Mesendoderm (in vitro differentiated cells): ENCODE measurements around the gene PIGL.

Experiments used
- DNase-seq: peaks from one replicate; pipeline ENCODE4 v3.0.0; 2013
- H2AK5ac ChIP-seq: 2 replicates; pipeline ENCODE4 v1.6.1; 2013; ENCODE audit warnings: low read length, inconsistent platforms
- H2BK120ac ChIP-seq: 2 replicates; pipeline ENCODE4 v1.6.1; 2013; ENCODE audit warnings: low read depth, mild to moderate bottlenecking, low read length, moderate library complexity, mixed read lengths
- H2BK15ac ChIP-seq: replicated peaks from 2 replicates; pipeline ENCODE4 v1.6.1; 2013; ENCODE audit warnings: low read depth, mild to moderate bottlenecking, moderate library complexity
- H2BK5ac ChIP-seq: 2 replicates; pipeline ENCODE4 v1.6.1; 2013; ENCODE audit warnings: low read length, inconsistent platforms
- H3K18ac ChIP-seq: 2 replicates; pipeline ENCODE4 v1.6.1; 2013; ENCODE audit warnings: mild to moderate bottlenecking, low read length, mixed read lengths
- H3K23ac ChIP-seq: one replicate; pipeline ENCODE4 v1.6.1; 2013; ENCODE audit warnings: low read length
- H3K27ac ChIP-seq: 2 replicates; pipeline ENCODE4 v1.5.1; 2013; ENCODE audit warnings: low read depth, mild to moderate bottlenecking, inconsistent platforms, low read length, moderate library complexity
- H3K27me3 ChIP-seq: 2 replicates; pipeline ENCODE4 v1.6.1; 2013; ENCODE audit warnings: low read length, control low read depth, mild to moderate bottlenecking, inconsistent platforms; ENCODE audit not compliant: insufficient read depth, poor library complexity
- H3K36me3 ChIP-seq: 2 replicates; pipeline ENCODE4 v1.6.1; 2013; ENCODE audit warnings: low read length, inconsistent platforms; ENCODE audit not compliant: control insufficient read depth, insufficient read depth
- H3K4ac ChIP-seq: one replicate; pipeline ENCODE4 v1.6.1; 2013; ENCODE audit warnings: low read depth, mild to moderate bottlenecking, low read length, moderate library complexity
- H3K4me1 ChIP-seq: 2 replicates; pipeline ENCODE4 v1.6.1; 2013; ENCODE audit warnings: low read depth, low read length, inconsistent platforms; ENCODE audit not compliant: control insufficient read depth
- H3K4me2 ChIP-seq: 2 replicates; pipeline ENCODE4 v1.6.1; 2013; ENCODE audit warnings: low read length
- H3K4me3 ChIP-seq: 2 replicates; pipeline ENCODE4 v1.5.1; 2013; ENCODE audit warnings: mild to moderate bottlenecking, low read length
- H3K56ac ChIP-seq: one replicate; pipeline ENCODE4 v1.6.1; 2013; ENCODE audit warnings: low read length
- H3K79me1 ChIP-seq: 2 replicates; pipeline ENCODE4 v1.6.1; 2013; ENCODE audit warnings: low read length, inconsistent platforms
- H3K79me2 ChIP-seq: 2 replicates; pipeline ENCODE4 v1.6.1; 2013; ENCODE audit warnings: mild to moderate bottlenecking, low read length; ENCODE audit not compliant: control insufficient read depth, insufficient read depth
- H3K9ac ChIP-seq: 2 replicates; pipeline ENCODE4 v1.6.1; 2013; ENCODE audit warnings: low read length, inconsistent platforms
- H4K5ac ChIP-seq: one replicate; pipeline ENCODE4 v1.6.1; 2013; ENCODE audit warnings: low read length
- H4K8ac ChIP-seq: one replicate; pipeline ENCODE4 v1.6.1; 2013; ENCODE audit warnings: low read depth, mild to moderate bottlenecking, control low read depth, low read length, moderate library complexity
- WGBS: extraction: QIAGEN DNeasy Blood & Tissue Kit; methylation state at CpG from one replicate; pipeline ENCODE4 v1.1.7; 2013; ENCODE audit warnings: low lambda C conversion rate, missing lambda C conversion rate; ENCODE audit not compliant: insufficient coverage; ENCODE audit errors: extremely low coverage; 5-methylcytosine and 5-hydroxymethylcytosine counted together

PIGL gene

DNA sequence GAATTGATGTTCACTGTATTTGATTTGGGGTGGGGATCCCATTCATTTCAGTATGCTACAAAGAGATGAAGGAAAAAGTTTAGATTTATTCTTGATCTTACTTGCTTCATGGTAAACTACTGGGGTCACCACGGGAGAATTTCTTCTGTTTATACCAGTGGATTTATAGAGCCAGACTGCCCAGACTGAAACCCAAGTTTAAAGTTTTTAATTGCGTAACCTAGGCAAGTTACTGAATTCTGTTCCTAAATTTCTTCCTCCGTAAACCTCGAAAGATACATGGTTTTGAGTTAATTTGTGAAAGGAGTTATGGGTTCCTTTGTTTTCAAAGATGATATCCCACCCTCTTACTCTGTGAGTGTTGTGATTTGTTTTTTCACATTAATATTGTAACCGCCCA, 26.4 kb downstream of the PIGL start:
- WGBS = no CpG with 5 or more reads among the region's 5 CpGs
- H3K4me3 ChIP-seq = no peak overlapping the region
- no peak overlapping the region for H2AK5ac ChIP-seq
- H3K56ac ChIP-seq = no peak overlapping the region
- H3K4me1 ChIP-seq = no peaks in the 10 kb centered on the region
- no peak overlapping the region for H3K9ac ChIP-seq
- no peaks in the 10 kb centered on the region for H3K36me3 ChIP-seq
- no peak overlapping the region for H4K8ac ChIP-seq
- no peak overlapping the region for H2BK120ac ChIP-seq
- no peak overlapping the region for H2BK5ac ChIP-seq
- no peak overlapping the region for H2BK15ac ChIP-seq
- no peak overlapping the region for H3K23ac ChIP-seq
- no peaks in the 10 kb centered on the region for H3K27me3 ChIP-seq
- no peaks in the 10 kb centered on the region for H3K79me1 ChIP-seq
- H3K4ac ChIP-seq = no peak overlapping the region
- H3K27ac ChIP-seq = no peak overlapping the region
- no peak for DNase-seq
- H3K18ac ChIP-seq = no peak overlapping the region
- no peak overlapping the region for H3K4me2 ChIP-seq
- H3K79me2 ChIP-seq = no peaks in the 10 kb centered on the region
- H4K5ac ChIP-seq = no peak overlapping the region

DNA sequence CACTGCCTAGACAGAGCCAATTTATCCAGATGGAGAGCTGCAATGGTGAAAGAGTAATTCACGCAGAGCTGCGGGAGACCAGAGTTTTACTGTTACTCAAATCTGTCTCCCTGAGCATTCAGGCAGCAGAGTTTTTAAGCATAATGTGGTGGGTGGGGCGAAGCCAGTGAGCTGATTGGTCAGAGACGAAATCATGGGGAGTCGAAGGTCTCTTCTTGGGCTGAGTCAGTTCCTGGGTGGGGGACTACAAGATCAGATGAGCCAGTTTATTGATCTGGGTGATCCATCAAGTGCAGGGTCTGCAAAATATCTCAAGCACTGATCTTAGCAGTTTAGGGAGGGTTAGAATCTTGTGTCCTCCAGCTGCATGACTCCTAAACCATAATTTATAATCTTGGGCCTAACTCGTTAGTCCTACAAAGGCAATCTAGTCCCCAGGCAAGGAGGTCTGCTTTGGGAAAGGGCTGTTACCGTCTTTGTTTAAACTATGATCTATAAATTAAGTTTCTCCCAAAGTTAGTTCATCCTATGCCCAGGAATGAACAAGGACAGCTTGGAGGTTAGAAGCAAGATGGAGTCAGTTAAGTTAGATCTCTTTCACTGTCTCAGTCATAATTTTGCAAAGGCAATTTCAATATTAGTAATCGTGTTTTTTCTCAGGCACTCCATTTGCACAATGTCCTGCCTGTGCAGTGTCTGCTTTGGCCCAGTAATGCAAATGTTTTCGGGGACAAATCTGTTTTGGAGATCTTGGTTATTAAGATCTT, 27.0 kb downstream of the PIGL start:
- H3K4me3 ChIP-seq = no peak overlapping the region
- no CpG with 5 or more reads among the region's 9 CpGs for WGBS
- H3K56ac ChIP-seq = no peak overlapping the region
- H4K8ac ChIP-seq = no peak overlapping the region
- no peak overlapping the region for H3K23ac ChIP-seq
- no peak overlapping the region for H3K27ac ChIP-seq
- no peak overlapping the region for H2BK120ac ChIP-seq
- H3K9ac ChIP-seq = no peak overlapping the region
- no peak overlapping the region for H3K18ac ChIP-seq
- no peak overlapping the region for H2BK5ac ChIP-seq
- H3K79me2 ChIP-seq = no peaks in the 10 kb centered on the region
- no peaks in the 10 kb centered on the region for H3K79me1 ChIP-seq
- no peak overlapping the region for H3K4ac ChIP-seq
- H2AK5ac ChIP-seq = no peak overlapping the region
- no peaks in the 10 kb centered on the region for H3K27me3 ChIP-seq
- H3K36me3 ChIP-seq = no peaks in the 10 kb centered on the region
- H4K5ac ChIP-seq = no peak overlapping the region
- no peak overlapping the region for H3K4me2 ChIP-seq
- DNase-seq = peak; percentile 7
- no peaks in the 10 kb centered on the region for H3K4me1 ChIP-seq
- H2BK15ac ChIP-seq = no peak overlapping the region

DNA sequence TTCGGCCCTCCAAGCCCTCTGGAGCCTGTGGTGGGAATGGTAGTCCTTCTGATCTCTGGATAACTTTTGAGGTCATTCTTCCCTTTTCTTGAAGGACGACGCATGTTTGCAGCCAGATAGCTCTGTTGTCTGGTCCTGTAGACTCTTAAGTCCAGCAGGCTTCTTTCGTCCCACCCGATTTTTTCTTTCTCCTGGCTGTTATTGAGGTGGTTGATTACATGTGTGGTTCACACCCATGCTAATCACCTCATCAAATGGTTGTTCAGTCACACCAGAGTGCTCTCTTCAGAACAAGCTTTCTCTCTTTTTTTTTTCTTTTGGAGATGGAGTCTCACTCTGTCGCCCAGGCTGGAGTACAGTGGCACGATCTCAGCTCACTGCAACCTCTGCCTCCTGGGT, 30.6 kb downstream of the PIGL start:
- no peak overlapping the region for H2AK5ac ChIP-seq
- no peak overlapping the region for H3K27ac ChIP-seq
- H2BK5ac ChIP-seq = no peak overlapping the region
- WGBS = no CpG with 5 or more reads among the region's 7 CpGs
- H3K79me2 ChIP-seq = no peaks in the 10 kb centered on the region
- H2BK120ac ChIP-seq = no peak overlapping the region
- H4K5ac ChIP-seq = no peak overlapping the region
- H3K9ac ChIP-seq = no peak overlapping the region
- H3K4me2 ChIP-seq = no peak overlapping the region
- H3K27me3 ChIP-seq = no peaks in the 10 kb centered on the region
- no peak overlapping the region for H4K8ac ChIP-seq
- H3K18ac ChIP-seq = no peak overlapping the region
- no peak for DNase-seq
- no peak overlapping the region for H3K4me3 ChIP-seq
- no peak overlapping the region for H3K4ac ChIP-seq
- no peaks in the 10 kb centered on the region for H3K4me1 ChIP-seq
- no peak overlapping the region for H3K56ac ChIP-seq
- H3K23ac ChIP-seq = no peak overlapping the region
- no peaks in the 10 kb centered on the region for H3K36me3 ChIP-seq
- no peak overlapping the region for H2BK15ac ChIP-seq
- H3K79me1 ChIP-seq = no peaks in the 10 kb centered on the region

DNA sequence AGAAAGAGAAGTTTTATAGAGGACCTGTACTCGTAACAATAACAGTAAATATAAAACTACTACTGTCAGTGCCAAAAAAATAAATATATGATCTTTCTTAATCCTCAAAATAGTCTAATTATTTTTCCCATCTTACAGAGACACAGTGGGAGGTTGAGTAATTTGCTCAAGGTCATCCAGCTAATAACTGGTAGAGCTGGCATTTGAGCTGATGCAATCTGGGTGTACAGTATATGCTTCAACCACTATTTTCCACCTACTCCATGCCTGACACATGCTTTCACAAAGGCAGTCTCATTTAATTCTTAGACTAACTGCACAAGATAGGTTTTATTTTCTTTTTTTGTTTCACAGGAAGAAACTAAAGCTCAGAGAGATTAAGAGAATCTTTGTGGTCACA, 33.6 kb downstream of the PIGL start:
- Histone ChIP-seq H2BK5ac (no peak overlapping the region), H4K8ac (no peak overlapping the region), H2AK5ac (no peak overlapping the region), H3K27me3 (no peaks in the 10 kb centered on the region), H3K9ac (no peak overlapping the region), H3K56ac (no peak overlapping the region), H3K4ac (no peak overlapping the region), H3K79me2 (no peaks in the 10 kb centered on the region), H3K4me1 (peaks cover 1% of the 10 kb centered on the region), H4K5ac (no peak overlapping the region), H3K4me2 (no peak overlapping the region), H3K4me3 (no peak overlapping the region), H3K36me3 (no peaks in the 10 kb centered on the region), H2BK15ac (no peak overlapping the region), H3K23ac (no peak overlapping the region), H2BK120ac (no peak overlapping the region), H3K27ac (no peak overlapping the region), H3K79me1 (no peaks in the 10 kb centered on the region), H3K18ac (no peak overlapping the region)
- no CpG with 5 or more reads among the region's 1 CpG for WGBS
- DNase-seq = no peak

DNA sequence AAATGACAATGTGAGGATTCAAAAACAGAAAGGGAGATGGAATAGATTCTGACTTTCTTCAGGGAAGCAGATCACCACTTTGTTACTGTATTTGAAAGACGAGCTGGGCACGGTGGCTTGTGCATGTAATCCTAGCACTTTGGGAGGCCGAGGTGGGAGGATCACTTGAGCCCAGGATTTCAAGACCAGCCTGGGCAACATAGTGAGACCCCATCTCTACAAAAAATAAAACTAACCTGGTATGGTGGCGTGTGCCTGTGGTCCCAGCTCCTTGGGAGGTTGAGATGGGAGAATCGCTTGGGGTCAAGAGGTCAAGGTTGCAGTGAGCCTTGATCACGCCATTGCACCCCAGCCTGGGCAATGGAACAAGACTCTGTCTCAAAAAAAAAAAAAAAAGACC, 34.0 kb downstream of the PIGL start:
- no peaks in the 10 kb centered on the region for H3K36me3 ChIP-seq
- no peaks in the 10 kb centered on the region for H3K79me2 ChIP-seq
- no peak overlapping the region for H3K18ac ChIP-seq
- H3K79me1 ChIP-seq = no peaks in the 10 kb centered on the region
- H3K4ac ChIP-seq = no peak overlapping the region
- H3K9ac ChIP-seq = no peak overlapping the region
- H2BK5ac ChIP-seq = no peak overlapping the region
- H2AK5ac ChIP-seq = no peak overlapping the region
- no peak overlapping the region for H3K4me2 ChIP-seq
- no peak overlapping the region for H4K8ac ChIP-seq
- H3K4me3 ChIP-seq = no peak overlapping the region
- no peak overlapping the region for H3K23ac ChIP-seq
- H3K27ac ChIP-seq = no peak overlapping the region
- DNase-seq = no peak
- peaks cover 3% of the 10 kb centered on the region for H3K4me1 ChIP-seq
- H3K27me3 ChIP-seq = no peaks in the 10 kb centered on the region
- no peak overlapping the region for H2BK15ac ChIP-seq
- H4K5ac ChIP-seq = no peak overlapping the region
- H2BK120ac ChIP-seq = no peak overlapping the region
- H3K56ac ChIP-seq = no peak overlapping the region
- WGBS = no CpG with 5 or more reads among the region's 6 CpGs

DNA sequence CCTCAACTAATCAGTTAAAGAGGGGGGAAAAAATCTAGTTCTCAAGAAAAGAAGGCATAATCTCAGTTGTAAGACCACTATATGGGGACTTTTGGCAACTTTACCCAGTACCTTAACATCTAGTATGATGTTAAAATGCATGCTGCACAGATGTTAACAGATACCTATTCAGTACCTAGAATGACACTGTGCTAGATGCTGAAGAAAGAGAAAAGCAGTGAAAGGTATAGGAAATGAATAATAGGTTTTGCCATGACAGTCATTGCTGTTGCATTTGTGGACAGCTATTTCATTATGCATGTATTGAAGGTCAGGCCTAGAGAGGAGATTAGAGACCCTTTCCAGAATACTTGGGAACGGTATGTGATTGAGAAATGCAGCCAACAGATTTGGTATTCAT, 34.5 kb downstream of the PIGL start:
- Histone ChIP-seq H3K9ac (no peak overlapping the region), H3K4me3 (no peak overlapping the region), H2BK5ac (no peak overlapping the region), H4K5ac (no peak overlapping the region), H3K4me1 (peaks cover 3% of the 10 kb centered on the region), H3K4ac (no peak overlapping the region), H3K36me3 (no peaks in the 10 kb centered on the region), H2BK15ac (no peak overlapping the region), H3K27me3 (no peaks in the 10 kb centered on the region), H3K79me2 (no peaks in the 10 kb centered on the region), H3K27ac (no peak overlapping the region), H2BK120ac (no peak overlapping the region), H3K18ac (no peak overlapping the region), H2AK5ac (no peak overlapping the region), H3K4me2 (no peak overlapping the region), H3K23ac (no peak overlapping the region), H4K8ac (no peak overlapping the region), H3K56ac (no peak overlapping the region), H3K79me1 (no peaks in the 10 kb centered on the region)
- WGBS = no CpG with 5 or more reads among the region's 1 CpG
- DNase-seq = no peak
